Neuron (in vitro differentiated cells): ENCODE results near the gene HOXB3.
A peak's percentile ranks its signal among the peaks of the same experiment; 100 is the strongest.

Source experiments
- H2AFZ ChIP-seq: one replicate; pipeline ENCODE4 v1.6.1; 2013; ENCODE audit warnings: low read depth, mild to moderate bottlenecking, inconsistent platforms, low read length, moderate library complexity
- H3K27me3 ChIP-seq: one replicate; pipeline ENCODE4 v1.6.1; 2013; ENCODE audit warnings: low read length; ENCODE audit not compliant: insufficient read depth
- H3K36me3 ChIP-seq: one replicate; pipeline ENCODE4 v1.6.1; 2013; ENCODE audit warnings: low read length; ENCODE audit not compliant: insufficient read depth
- H3K4me1 ChIP-seq: one replicate; pipeline ENCODE4 v1.6.1; 2013; ENCODE audit warnings: low read length; ENCODE audit not compliant: insufficient read depth
- H3K4me3 ChIP-seq: 2 replicates; pipeline ENCODE4 v1.5.1; 2013; ENCODE audit warnings: mild to moderate bottlenecking, low read length, moderate library complexity
- H3K9me3 ChIP-seq: one replicate; pipeline ENCODE4 v1.6.1; 2013; ENCODE audit warnings: low read length

Gene HOXB3

GRCh38 chr17:48549914-48550501 lies 40.0 kb downstream of the HOXB3 start:
- no peaks in the 10 kb centered on the region for H3K36me3 ChIP-seq
- peaks cover 70% of the 10 kb centered on the region for H3K27me3 ChIP-seq
- no peaks in the 10 kb centered on the region for H3K9me3 ChIP-seq
- H3K4me1 ChIP-seq: no peaks in the 10 kb centered on the region
- no peak overlapping the region for H3K4me3 ChIP-seq
- H2AFZ ChIP-seq: no peak overlapping the region

GRCh38 chr17:48549281-48549630 lies 40.8 kb downstream of the HOXB3 start:
- Histone ChIP-seq H3K36me3 (no peaks in the 10 kb centered on the region), H3K4me3 (no peak overlapping the region), H2AFZ (no peak overlapping the region), H3K9me3 (no peaks in the 10 kb centered on the region), H3K27me3 (peaks cover 64% of the 10 kb centered on the region), H3K4me1 (no peaks in the 10 kb centered on the region)

GRCh38 chr17:48548523-48549280 lies 41.3 kb downstream of the HOXB3 start:
- Histone ChIP-seq H3K27me3 (peaks cover 64% of the 10 kb centered on the region), H3K9me3 (no peaks in the 10 kb centered on the region), H2AFZ (no peak overlapping the region), H3K36me3 (no peaks in the 10 kb centered on the region), H3K4me1 (no peaks in the 10 kb centered on the region), H3K4me3 (no peak overlapping the region)

GRCh38 chr17:48547808-48548522 lies 42.1 kb downstream of the HOXB3 start:
- H3K4me3 ChIP-seq: peak overlapping the region; percentile 7
- no peak overlapping the region for H2AFZ ChIP-seq
- H3K36me3 ChIP-seq: no peaks in the 10 kb centered on the region
- H3K27me3 ChIP-seq: peaks cover 63% of the 10 kb centered on the region
- no peaks in the 10 kb centered on the region for H3K9me3 ChIP-seq
- H3K4me1 ChIP-seq: no peaks in the 10 kb centered on the region

- H3K27me3 ChIP-seq: peaks cover 66% of the 10 kb centered on the region
- no peaks in the 10 kb centered on the region for H3K9me3 ChIP-seq
- no peaks in the 10 kb centered on the region for H3K4me1 ChIP-seq
- no peaks in the 10 kb centered on the region for H3K36me3 ChIP-seq
- H3K4me3 ChIP-seq: peak overlapping the region; percentile 7
- no peak overlapping the region for H2AFZ ChIP-seq
These were observed 42.9 kb downstream of the HOXB3 start for GRCh38 chr17:48546924-48547807.

- Histone ChIP-seq H3K36me3 (no peaks in the 10 kb centered on the region), H2AFZ (no peak overlapping the region), H3K4me3 (peak overlapping the region; percentile 7), H3K4me1 (no peaks in the 10 kb centered on the region), H3K27me3 (peaks cover 71% of the 10 kb centered on the region), H3K9me3 (no peaks in the 10 kb centered on the region)
These were observed 43.7 kb downstream of the HOXB3 start for GRCh38 chr17:48546137-48546923.

GRCh38 chr17:48545539-48545938 lies 44.5 kb downstream of the HOXB3 start:
- Histone ChIP-seq H3K27me3 (peaks cover 77% of the 10 kb centered on the region), H3K4me3 (no peak overlapping the region), H3K4me1 (no peaks in the 10 kb centered on the region)

GRCh38 chr17:48545022-48545375 lies 45.0 kb downstream of the HOXB3 start, which contains the start of gene HOXB2:
TSS of gene HOXB2 (minus strand) at chr17:48545109. CDS start at chr17:48544911, 198 bp downstream.
- no peak within 1 kb of the TSS for H2AFZ ChIP-seq
- peaks cover 79% of the 10 kb centered on the region for H3K27me3 ChIP-seq
- no peaks in the 10 kb centered on the region for H3K4me1 ChIP-seq
- H3K9me3 ChIP-seq: no peaks in the 10 kb centered on the region
- peak within 1 kb of the TSS; percentile 46 for H3K4me3 ChIP-seq
- no peaks in the 10 kb centered on the region for H3K36me3 ChIP-seq

More at GRCh38 chr17:48545539-48545938, 44.5 kb downstream of the HOXB3 start:
- no peak overlapping the region for H2AFZ ChIP-seq
- no peaks in the 10 kb centered on the region for H3K36me3 ChIP-seq
- H3K9me3 ChIP-seq: no peaks in the 10 kb centered on the region

GRCh38 chr17:48544349-48545021 lies 45.6 kb downstream of the HOXB3 start:
- no peak overlapping the region for H2AFZ ChIP-seq
- peak overlapping the region; percentile 46 for H3K4me3 ChIP-seq
- no peaks in the 10 kb centered on the region for H3K9me3 ChIP-seq
- H3K4me1 ChIP-seq: no peaks in the 10 kb centered on the region
- H3K27me3 ChIP-seq: peaks cover 81% of the 10 kb centered on the region
- no peaks in the 10 kb centered on the region for H3K36me3 ChIP-seq

- no peak overlapping the region for H2AFZ ChIP-seq
- no peaks in the 10 kb centered on the region for H3K4me1 ChIP-seq
- H3K36me3 ChIP-seq: no peaks in the 10 kb centered on the region
- peaks cover 85% of the 10 kb centered on the region for H3K27me3 ChIP-seq
- peak overlapping the region; percentile 46 for H3K4me3 ChIP-seq
- no peaks in the 10 kb centered on the region for H3K9me3 ChIP-seq
These were observed 46.1 kb downstream of the HOXB3 start for GRCh38 chr17:48543854-48544348.

GRCh38 chr17:48543107-48543853 lies 46.8 kb downstream of the HOXB3 start:
- peak overlapping the region; percentile 85 for H2AFZ ChIP-seq
- no peaks in the 10 kb centered on the region for H3K9me3 ChIP-seq
- H3K4me3 ChIP-seq: peak overlapping the region; percentile 46
- peaks cover 81% of the 10 kb centered on the region for H3K27me3 ChIP-seq
- H3K4me1 ChIP-seq: no peaks in the 10 kb centered on the region
- H3K36me3 ChIP-seq: no peaks in the 10 kb centered on the region
